Activated T-helper 1 cell treated with Interleukin-2 at 50 U/mL for 16 hours (primary cell): Measurements from ENCODE around the gene PKM.
"Not testable (repeated sequence)": the region's sequence is repeated elsewhere in the genome, so short reads cannot be mapped to it uniquely, and the experiment has no call there.

ENCODE experiments used
- DNase-seq: peaks from one replicate; pipeline ENCODE4 v3.0.0-alpha.2; 2020; ENCODE audit warnings: low read depth

The PKM gene

DNA sequence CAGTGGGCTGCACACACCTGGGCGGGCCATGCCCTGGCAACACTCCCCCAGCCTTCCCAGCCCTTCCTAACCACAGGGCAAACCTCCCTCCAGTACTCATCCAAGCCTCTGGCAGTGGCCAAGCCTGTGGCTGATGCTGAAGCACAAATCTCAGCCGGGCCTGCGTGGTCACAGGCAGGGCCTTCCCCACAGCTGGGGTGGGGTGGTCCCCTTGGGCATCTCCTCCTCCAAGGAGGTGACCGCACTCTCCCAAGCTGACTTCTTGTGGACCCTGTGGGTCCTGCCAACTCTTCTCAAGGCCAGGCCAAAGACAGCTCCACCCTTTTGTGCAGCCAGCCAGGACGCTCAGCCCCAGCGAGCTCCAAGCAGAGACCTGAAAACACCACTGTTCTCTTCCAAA, 54.8 kb downstream of the PKM start:
- DNase-seq = no peak

DNA sequence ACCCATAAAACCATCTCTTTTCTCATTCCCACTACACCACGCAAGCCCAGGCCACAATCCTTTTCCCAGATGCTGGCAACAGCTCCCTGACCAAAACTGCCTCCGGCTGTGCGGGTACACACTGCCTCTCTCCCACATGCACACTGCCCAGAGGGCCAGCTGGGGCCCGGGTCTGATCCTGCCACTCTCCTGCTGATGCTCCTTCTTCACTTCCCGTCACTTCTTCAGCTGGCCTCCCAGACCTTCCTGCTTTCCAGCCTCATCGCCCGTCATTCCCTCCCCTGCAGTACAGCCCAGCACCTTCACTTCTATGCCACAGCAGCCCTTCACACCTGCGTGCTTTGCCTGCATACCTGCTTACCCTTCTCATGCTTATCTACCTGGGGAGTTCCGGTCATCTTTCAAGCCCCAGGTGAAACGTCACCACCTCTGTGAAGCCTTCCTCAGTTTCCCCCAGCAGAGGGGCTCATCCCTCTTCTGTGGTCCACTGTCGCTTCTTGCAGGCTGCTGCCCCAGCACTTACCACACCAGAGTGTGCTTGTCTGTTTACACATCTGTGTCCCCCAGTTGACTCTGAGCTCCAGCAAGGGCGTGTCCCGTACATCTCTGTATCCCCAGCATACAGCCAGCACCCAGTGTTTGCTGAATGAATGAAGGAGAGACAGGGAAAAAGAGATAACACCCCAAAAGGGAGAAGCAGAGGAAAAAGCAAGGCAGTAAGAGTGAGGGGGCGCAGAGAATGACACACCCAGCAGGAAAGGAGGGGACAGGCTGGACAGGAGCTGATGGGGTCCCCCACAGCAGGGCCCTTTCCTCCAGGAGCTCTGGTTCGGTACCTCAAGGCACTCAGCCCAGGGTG, 55.6 kb downstream of the PKM start:
- DNase-seq = no peak

DNA sequence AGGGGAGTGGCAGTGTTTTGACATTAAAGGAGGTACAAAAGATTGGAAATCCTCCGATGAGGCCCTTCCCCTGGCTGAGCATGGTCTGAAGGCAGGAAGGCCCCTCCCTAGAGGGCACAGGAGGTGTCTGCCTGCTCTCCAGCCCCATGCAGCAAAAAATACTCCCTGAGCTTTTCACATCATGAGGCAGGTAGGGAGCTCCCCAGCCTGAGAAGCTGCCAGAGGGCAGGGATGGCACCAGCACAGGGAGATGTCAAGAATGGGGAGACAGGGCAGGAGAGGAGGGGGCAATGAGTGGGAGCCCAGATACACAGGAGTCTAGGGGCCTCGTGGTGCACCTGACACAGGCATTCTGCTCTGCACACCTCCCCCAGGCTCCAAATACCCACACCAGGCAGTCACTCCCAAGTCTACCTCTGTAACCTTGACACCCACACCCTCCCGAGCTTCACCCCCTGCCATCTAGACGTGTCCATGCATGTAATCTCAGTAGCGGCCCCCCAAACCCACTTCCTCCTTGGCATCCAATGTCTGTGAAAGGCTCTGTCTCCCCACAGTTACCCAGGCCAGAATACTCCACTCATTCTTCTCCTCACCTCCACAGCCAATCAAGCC, 56.3 kb downstream of the PKM start:
- DNase-seq = no peak

DNA sequence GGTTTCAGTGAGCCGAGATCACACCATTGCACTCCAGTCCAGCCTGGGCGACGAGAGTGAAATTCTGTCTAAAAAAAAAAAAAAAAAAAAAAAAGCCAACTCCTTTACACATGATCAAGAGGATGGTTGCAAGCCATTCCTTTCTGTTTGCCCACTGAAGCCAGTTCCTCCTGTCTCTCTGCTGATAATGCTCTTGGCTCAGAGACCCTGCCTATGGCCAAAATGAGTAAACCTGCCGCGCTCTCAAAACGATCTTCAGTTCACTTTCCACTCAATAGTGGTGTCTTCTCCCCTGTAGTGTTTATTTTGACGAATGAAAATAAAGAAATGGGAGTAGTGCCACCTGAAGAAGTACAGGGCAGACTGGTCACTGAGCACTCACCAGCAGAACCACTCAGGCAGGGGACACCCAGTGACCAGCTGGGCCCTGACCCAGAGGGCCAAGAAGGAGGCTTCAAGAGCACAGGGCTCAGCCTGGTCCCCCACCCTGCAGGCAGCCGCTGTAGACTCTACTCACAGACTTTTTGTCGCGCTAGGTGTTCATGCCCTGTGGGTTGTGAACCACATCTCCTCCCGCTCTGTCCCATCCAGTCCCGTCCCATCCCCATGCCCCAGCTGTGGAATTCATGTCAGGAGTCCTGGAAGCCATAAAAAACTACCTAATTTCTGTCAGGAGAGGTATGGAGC, 57.0 kb downstream of the PKM start:
- DNase-seq = no peak

DNA sequence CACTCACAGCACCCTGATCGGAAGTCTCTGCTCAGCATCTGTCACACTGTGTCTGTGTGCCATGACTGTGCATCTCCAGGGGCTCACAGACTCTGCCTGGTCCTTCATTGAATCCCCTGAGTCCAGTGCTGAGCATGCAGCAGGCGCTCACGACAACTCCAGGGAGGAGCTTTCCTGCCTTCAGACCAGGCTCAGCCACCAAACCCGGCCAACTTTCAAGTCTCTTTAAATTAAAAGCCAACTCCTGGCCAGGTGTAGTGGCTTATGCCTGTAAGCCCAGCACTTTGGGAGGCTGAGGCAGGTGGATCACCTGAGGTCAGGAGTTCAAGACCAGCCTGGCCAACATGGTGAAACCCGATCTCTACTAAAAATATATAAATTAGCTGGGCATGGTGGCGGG, 57.6 kb downstream of the PKM start:
- DNase-seq = no peak

DNA sequence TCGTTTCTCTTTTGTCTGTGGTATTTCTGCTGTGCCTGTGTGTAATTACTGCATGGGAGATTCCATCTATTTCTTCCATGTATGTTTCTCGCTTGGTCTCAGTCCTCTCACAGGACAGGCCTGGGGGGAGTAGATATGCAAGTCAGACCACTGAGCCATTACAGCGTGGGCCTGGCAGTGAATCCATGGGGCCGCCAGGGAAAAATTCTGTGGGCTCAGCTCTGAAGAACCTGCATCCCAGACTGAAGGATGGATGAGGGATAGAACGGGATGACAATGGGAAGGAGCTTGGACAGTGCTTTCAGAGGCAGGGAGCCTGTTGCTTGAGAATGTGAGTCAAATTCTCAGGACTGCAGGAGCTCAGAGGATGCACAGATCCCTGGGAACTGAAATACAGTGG, 58.2 kb downstream of the PKM start:
- DNase-seq = no peak

DNA sequence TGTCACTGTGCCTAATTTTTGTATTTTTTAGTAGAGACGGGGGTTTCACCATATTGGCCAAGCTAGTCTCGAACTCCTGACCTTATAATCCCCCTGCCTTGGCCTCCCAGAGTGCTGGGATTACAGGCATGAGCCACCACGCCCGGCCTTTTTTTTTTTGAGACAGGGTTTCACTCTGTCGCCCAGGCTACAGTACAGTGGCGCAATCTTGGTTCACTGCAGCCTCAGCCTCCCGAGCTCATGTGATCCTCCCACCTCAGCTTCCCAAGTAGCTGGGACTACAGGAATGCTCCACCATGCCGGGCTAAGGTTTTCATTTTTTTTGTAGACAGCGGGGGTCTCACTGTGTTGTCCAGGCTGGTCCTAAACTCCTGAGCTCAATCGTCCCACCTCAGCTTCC, 59.0 kb downstream of the PKM start:
- DNase-seq = not testable (repeated sequence)

DNA sequence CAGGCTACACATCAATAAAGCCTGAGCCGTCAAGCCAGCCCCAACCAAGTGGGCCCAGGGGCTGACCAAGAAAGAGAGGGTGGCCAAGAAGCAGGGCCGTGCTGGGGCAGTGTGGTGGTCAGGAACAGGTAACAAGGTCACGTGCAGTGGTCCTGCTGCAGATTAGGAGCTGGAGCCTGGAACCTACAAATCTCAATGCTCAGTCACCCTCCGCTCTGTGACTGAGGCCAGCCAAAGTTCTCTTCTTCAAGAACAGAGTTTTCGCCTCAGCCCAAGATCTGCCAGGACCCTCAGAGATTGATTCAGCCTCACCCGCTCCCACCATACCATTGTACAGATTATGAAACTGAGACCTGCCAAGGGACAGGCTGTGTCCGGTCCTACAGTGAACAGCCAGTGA, 60.3 kb downstream of the PKM start:
- no peak for DNase-seq

DNA sequence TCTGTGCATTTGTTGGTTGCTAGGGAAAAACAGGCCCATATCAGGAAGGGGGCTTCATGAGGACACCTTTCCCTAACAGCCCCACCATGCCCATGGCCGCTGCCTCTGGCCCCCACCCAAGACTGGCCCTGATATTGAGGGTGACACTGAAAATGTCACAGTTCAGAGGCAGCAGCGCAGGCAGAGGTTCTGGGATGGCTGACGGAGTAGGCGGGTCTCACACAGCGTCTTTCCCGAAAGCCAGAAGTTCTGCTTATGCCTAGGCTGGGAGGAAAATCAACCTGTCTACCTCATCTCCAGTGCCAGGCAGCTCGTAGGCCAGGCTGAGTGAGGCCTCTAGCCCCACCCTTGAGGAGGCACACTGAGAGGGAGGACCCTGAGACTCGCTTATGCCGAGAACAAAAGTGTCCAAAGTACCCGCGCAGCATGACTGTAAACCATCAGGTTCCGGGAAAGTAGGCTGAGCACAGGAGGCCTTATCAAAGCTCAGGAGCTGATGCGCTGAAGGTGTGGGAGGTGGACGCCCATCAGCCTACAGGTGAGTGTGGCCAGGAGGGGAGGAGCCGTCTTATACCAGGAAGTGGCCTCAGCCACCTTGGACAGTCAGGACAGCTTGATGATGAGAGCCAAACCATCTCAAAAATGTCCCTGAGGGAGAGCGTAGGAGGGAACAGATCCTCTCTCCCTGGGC, 60.9 kb downstream of the PKM start:
- no peak for DNase-seq

DNA sequence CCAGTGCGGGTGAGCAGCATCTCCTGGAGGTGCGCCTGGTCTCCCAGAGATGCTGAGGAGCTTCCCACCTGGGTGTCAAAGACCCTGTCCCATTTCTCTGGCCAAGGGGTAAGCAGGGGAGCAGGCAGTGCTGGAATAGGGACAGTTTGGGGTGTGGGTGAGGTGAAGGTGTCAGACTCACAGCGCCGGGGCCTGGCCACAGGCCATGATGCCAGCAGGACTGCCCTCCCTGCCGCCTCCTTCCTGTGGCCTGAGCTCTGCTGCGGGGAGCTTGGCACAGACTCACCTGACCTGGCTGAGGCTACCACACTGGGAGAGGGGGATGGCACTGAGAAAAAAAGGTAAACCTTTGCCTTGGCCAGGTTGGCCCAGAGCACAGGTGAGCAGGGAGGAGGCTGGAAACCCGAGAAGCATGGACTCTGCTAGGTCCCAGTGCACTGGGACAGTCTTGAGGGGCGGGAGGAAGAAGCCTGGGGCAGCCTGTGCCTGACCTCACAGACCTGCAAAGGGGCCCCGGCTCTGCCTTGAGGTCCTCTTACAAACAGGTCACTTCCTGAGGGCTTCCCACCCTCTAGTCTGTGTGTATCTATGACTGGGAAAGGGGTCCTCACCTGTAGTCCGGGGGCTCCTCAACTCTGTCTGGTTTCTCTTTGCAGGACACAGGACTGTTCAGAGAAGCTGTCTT, 61.6 kb downstream of the PKM start:
- no peak for DNase-seq

DNA sequence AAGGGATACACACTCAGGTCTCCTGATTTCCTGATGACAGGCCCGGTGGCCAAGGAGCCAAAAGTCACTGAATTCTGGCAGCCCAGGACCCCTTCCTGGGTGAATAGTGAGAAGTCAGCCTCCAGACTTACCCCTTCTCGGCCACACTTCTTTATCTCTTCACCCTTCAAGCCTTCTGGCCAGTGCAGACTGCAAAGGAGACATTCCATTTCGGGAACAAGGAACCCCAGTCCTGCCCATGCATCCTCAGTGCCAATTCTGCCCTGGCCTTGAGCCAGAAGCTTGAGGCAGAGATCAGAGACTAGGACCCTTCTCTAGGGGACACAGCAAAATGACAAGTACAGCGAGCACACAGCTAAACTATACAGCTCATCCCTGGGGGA, 62.2 kb downstream of the PKM start:
- DNase-seq = no peak

DNA sequence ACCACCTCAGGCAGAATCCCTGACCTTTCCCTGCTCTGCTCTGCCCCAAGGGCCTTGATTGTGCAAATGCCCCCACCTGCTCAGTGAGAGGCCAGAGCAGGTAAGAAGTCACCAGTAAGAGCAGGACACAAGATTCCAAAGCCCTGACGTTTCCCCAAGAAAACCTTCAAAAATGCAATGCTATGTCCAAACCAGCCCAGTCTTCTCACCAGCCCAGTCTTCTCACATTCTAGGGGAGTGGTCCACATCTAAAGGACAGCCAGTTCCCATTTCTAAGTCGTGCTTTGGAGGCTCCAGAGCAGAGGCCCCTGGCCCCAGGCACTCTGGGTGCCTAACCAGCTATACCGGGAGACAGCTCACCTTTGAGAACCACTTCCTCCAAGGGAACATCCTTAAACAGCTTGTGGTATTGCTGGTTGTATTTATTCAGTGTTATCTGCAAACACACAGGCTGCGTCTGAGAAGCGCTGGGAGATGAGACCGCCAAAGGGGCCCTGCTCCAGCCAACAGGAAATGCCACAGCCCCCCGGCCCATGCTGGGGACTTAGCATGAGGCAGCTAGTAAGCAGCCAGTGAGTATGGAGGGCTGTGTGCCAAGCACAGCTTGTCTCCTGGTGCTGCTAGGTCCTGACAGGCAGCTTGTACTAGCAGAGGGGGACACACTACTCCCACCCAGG, 62.7 kb downstream of the PKM start:
- DNase-seq = no peak

DNA sequence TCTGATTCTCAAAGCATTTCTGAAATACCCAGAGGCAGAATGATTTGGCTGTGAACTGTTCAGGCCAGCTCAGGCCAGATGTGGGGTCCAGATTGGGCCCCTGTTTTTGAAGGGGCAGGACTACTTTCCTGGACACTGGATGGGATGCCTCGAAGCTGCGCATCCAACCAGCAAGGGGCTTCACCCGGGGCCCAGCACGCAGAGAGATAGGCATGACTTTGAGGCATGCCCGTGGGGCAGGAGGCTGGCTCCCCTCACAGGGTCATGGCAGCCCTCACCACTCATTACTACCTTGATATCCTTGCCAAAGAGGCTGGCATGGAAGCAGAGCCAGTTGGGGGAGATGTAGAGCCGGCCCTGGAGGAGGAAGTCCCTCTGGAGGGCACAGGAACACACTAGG, 63.5 kb downstream of the PKM start:
- no peak for DNase-seq

DNA sequence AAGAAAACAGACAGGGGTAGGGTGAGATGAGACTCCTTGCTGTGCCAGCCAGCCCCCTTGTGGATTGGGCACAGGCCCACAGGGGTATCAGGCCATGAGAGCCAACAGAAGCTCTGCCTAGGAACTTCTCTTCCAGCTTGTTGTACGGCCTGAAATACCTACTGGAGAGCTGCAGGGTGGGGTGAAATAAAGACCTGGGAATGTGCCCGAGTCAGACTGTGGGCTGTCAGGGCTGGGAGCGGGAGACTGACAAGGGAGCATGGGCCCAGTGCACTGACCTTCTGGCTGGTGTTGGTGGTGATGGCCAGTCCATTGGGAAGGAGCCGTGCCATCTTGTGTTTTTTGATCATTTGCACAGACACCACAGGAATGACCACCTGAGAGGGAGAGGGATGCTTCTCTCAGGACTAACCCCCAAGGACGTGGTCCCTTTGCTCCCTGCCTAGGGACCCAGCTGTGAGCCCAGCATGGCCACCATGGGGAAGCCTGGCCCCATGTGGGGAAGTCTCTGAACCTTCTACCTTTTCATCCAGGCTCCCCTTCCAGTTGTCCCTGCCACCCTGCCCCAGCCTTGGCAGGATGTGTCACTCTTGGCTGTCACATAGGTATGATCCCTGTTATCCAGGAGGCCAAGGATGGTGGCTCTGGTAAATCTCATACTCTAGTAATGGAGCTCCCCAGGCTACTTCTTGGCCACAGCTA, 64.1 kb downstream of the PKM start:
- no peak for DNase-seq

DNA sequence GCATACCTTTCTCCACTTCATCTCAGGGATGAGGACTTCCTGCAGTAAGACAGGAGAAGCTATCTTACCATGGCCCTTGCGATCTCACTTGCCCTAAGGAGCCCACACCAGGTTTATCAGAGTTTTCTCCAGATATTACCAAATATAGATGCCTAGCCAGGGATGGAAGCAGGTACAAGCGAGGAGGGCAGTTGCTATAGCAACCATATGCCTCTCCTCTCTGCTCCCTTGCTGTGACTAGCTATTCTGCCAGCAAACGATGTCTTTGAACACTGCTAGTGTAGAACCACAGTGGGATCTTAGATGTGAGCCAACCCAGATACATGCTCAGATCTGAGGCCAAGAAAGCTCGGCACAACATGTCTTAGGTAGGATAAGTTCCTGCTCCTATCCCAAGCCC, 67.3 kb downstream of the PKM start:
- DNase-seq = no peak

DNA sequence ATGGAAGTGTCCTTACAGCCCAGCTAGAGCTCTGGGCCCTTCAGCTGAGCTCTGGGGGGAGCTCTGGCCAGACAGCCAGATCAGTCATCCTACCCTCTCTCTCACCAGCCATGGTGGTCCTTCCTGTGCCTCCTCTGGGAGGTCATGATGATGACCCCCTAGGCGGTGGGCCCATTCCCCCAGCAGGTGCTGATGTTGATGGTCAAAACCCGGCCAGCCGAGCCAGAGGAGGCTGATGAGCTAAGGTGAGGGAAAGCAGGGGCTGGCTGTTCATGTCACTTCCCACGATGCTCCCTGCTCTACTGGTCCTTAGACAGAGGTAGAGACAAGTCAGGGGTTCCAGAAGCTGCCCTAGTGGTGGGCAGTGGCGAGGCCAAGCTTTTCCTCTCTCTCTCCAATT, 68.4 kb downstream of the PKM start:
- DNase-seq = no peak

DNA sequence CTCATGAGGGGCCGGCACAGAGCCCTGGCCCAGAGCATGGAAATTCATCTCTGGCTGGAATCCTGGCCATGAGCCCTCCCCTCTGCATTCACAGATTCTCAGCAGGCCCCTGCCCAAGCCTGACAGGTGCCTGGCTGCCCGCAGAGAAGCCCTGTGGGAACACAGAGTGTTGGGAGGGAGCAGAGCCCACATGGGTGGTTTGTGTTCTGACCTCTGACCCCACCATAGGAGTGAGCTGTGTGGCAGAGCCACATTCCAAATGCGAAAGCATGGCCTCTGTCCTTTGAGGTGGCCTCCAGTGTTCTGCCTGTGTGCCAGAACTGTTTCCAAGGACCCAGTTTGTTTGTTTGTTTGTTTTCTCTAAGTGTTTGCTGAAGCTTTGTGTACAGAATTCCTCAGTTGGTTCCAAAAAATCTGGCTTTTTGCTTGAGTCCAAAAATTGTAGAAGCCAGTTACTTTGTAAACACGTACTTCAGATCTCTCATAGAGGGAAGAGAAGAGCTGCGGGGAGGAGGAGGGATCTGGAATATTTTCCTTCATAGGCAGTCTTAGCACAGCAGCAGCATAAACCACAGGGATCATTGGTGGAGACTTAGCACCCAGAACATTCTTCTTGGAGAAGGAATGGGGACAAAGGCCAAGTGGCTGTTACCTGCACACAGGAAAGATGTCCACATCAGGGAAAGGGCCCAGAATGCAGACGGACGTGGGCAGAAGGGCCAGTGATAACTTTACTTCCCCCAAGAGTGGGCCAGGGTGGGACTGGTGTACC, 69.4 kb downstream of the PKM start:
- no peak for DNase-seq

DNA sequence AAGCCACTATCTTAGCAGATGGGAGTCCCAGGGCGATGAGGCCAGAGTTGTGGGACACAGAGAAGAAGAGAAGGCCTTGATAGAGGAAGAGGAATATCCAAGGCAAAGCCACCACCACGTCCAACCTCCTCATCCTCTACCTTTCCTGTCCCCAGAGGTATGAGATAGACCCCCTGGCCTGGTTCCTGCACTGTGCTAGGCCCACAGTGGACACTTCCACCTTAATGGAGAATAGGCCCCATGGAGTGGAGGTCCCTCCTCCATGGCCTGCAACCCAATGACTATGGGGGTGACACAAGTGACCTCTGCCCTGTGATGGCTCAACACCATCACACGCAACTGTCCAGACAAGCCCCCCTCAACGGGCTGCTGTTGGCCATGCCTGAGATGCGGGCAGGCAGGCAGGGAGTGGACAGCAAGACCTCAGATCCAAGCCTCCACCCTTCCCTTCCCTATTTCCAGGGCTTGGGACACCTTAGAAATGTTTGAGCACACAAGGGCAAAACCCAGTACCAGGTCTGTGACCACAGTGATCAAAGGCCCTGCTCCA, 70.2 kb downstream of the PKM start:
- DNase-seq = no peak

DNA sequence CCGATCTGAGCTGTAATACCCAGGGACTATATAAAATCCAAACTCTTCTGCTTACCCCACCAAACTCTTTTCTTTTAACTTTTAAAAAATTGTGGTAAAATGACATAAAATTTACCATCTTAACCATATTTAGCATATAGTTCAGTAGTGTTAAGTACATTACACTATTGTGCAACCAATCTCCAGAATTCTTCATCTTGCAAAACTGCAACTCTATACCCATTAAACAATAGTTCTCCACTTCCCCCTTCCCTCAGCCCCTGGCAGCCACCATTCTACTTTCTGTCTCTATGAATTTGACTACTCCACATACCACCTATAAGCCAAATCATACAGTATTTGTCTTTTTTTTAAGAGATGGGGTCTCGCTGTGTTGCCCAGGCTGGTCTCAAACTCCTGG, 74.1 kb downstream of the PKM start:
- no peak for DNase-seq
